Panc1 (cell line): ENCODE results near the gene NUBP1.

Experiments used
- CTCF ChIP-seq: fragments of 450-650 bp; IDR thresholded peaks from 2 replicates; pipeline ENCODE4 v1.5.1; 2017; ENCODE audit warnings: mild to moderate bottlenecking
- POLR2AphosphoS5 ChIP-seq: IDR thresholded peaks from 2 replicates; pipeline ENCODE4 v1.6.1; 2012; ENCODE audit warnings: mild to moderate bottlenecking, low read depth, low read length, moderate library complexity
- REST ChIP-seq, 2 experiments: IDR thresholded peaks; 2 replicates each; pipeline ENCODE4 v1.6.1; 2011 to 2012; ENCODE audit warnings: low read depth in 2 of 2, control low read depth in 1 of 2, low read length in 1 of 2, mild to moderate bottlenecking in 1 of 2, moderate library complexity in 1 of 2; ENCODE audit not compliant: insufficient read depth in 1 of 2
- SIN3A ChIP-seq: IDR thresholded peaks from 2 replicates; pipeline ENCODE4 v1.6.1; 2012; ENCODE audit warnings: low read depth, mild to moderate bottlenecking, low read length, moderate library complexity, borderline replicate concordance; ENCODE audit not compliant: insufficient read depth
- TCF7L2 ChIP-seq: IDR thresholded peaks from 2 replicates; pipeline ENCODE4 v1.6.1; 2011; ENCODE audit warnings: mild to moderate bottlenecking, low read depth, low read length, inconsistent platforms

- TF ChIP-seq POLR2AphosphoS5 (no peak), SIN3A (no peak), CTCF (no peak), REST (IDR thresholded peaks at IDR 0.05; ENCODE audit: insufficient read depth in 1 of 2, low read depth in 2 of 2, low read length in 1 of 2) (no peak), TCF7L2 (no peak)
These were observed 17.2 kb downstream of the NUBP1 start for GRCh38 chr16:10760858-10761257.
